ENCODE data around the gene TUNAR. TPM values are rescaled to one million over a fixed set of nuclear protein-coding genes. Genes with fewer than 3 reads are reported as not detected.

The TUNAR gene
- total and polyA plus RNA-seq, 2 of the 4 experiments (the other 2 are of a cell fraction): not detected

GRCh38 chr14:95906591-95906990 lies 30.0 kb downstream of the TUNAR start:
- TF ChIP-seq RAD21 (IDR thresholded peaks at IDR 0.05; ENCODE audit: low read length) (no peak), USF2 (IDR thresholded peaks at IDR 0.05; ENCODE audit: low read depth, low read length) (no peak), CTCF (conservative IDR thresholded peaks at IDR 0.05; ENCODE audit: low read depth, low read length) (no peak), MAZ (IDR thresholded peaks at IDR 0.05; ENCODE audit: borderline replicate concordance, low read depth, low read length) (no peak), RFX5 (IDR thresholded peaks at IDR 0.05; ENCODE audit: low read depth, low read length) (no peak), MXI1 (IDR thresholded peaks at IDR 0.05; ENCODE audit: borderline replicate concordance, low read depth, low read length) (no peak), SMC3 (IDR thresholded peaks at IDR 0.05; ENCODE audit: low read depth, low read length) (no peak), FOS (IDR thresholded peaks at IDR 0.05; ENCODE audit: low read depth, low read length) (no peak), NFE2L2 (IDR thresholded peaks at IDR 0.05; ENCODE audit: low read depth, low read length) (no peak), RCOR1 (IDR thresholded peaks at IDR 0.05; ENCODE audit: insufficient replicate concordance, low read length) (no peak), ELK1 (IDR thresholded peaks at IDR 0.05; ENCODE audit: borderline replicate concordance, low read depth, low read length) (no peak), CHD1 (IDR thresholded peaks at IDR 0.05; ENCODE audit: low read depth, low read length) (no peak), CEBPB (IDR thresholded peaks at IDR 0.05; ENCODE audit: low read depth, low read length) (no peak), BHLHE40 (IDR thresholded peaks at IDR 0.05; ENCODE audit: low read depth, low read length) (no peak), POLR2A (IDR thresholded peaks at IDR 0.05; ENCODE audit: low read depth, low read length) (no peak), MAFK (IDR thresholded peaks at IDR 0.05; ENCODE audit: low read depth, low read length) (no peak)
- dilution Hi-C loops (cut with HindIII; ENCODE audit: low sequenced_read_pairs, unreplicated experiment): no loop called here

More at GRCh38 chr14:95906591-95906990, 30.0 kb downstream of the TUNAR start:
- Histone ChIP-seq H3K79me1 (ENCODE audit: low read depth in 1 of 2, low read length in 2 of 2) (no peaks in the 10 kb centered on the region), H2BK5ac (ENCODE audit: low read depth, low read length, poor library complexity, severe bottlenecking) (no peak overlapping the region), H3K23ac (ENCODE audit: low read depth, low read length) (no peak overlapping the region), H3K27me3 (ENCODE audit: control insufficient read depth, insufficient read depth, low read length) (no peaks in the 10 kb centered on the region), H3K4me1 (ENCODE audit: control insufficient read depth, insufficient read depth, low read length) (no peaks in the 10 kb centered on the region), H3K4ac (ENCODE audit: low read depth, low read length) (no peak overlapping the region), H2BK120ac (ENCODE audit: low read depth, low read length) (no peak overlapping the region), H3K27ac (ENCODE audit: insufficient read depth, low read length) (no peak overlapping the region), H3K14ac (replicated peaks; ENCODE audit: low read depth, low read length) (no peak overlapping the region), H3K9ac (ENCODE audit: low read depth, low read length) (no peak overlapping the region), H3K18ac (ENCODE audit: low read depth, low read length) (no peak overlapping the region), H2BK20ac (ENCODE audit: low read depth, low read length) (no peak overlapping the region), H2AFZ (replicated peaks; ENCODE audit: low read length, poor library complexity) (no peak overlapping the region), H2AK9ac (replicated peaks; ENCODE audit: low read depth, low read length, poor library complexity) (no peak overlapping the region), H2BK15ac (ENCODE audit: low read depth, low read length) (no peak overlapping the region), H3K4me2 (ENCODE audit: low read depth, low read length) (no peak overlapping the region), H3K56ac (ENCODE audit: extremely low read depth, insufficient read depth, low read length) (no peak overlapping the region), H3K4me3 (ENCODE audit: insufficient read depth, low read depth, low read length) (no peak overlapping the region), H3K9me3 (ENCODE audit: control insufficient read depth, insufficient read depth, low read length) (no peaks in the 10 kb centered on the region), H2AK5ac (ENCODE audit: low read depth, low read length) (no peak overlapping the region), H4K5ac (ENCODE audit: low read depth, low read length) (no peak overlapping the region), H3K9me1 (ENCODE audit: insufficient read depth, low read length) (no peaks in the 10 kb centered on the region), H3K36me3 (ENCODE audit: control insufficient read depth, insufficient read depth, low read length) (no peaks in the 10 kb centered on the region), H4K20me1 (ENCODE audit: insufficient read depth, low read length) (no peaks in the 10 kb centered on the region), H4K91ac (ENCODE audit: insufficient read depth, low read depth, low read length) (no peak overlapping the region), H4K8ac (ENCODE audit: low read depth in 2 of 2, low read length in 2 of 2) (no peak overlapping the region)
- in situ Hi-C loops (cut with MboI; ENCODE audit: low sequenced_read_pairs) (no loop called here), intact Hi-C loops (cut with micrococcal nuclease) (no loop called here)
- CTCF ChIA-PET: no interaction called here
- 30% methylated on average over 2 of the region's 4 CpGs; no CpG with 5 or more reads in 1 of the 2 experiments for WGBS, 2 experiments (ENCODE audit: extremely low coverage in 2 of 2, insufficient read length in 1 of 2)
- no TSS peak for BruUV-seq (replicated peaks)
- no peak for ATAC-seq (ENCODE audit: low read depth)
- DNase-seq: peak; percentile 2
- POLR2A ChIA-PET (ENCODE audit: unreplicated experiment): no interaction called here
